HepG2 (cell line): ENCODE measurements around the gene SOSTDC1. TPM values are rescaled to one million over a fixed set of nuclear protein-coding genes. Genes with fewer than 3 reads are reported as not detected.

Experiments
- ATAC-seq: fragments of 200-7000 bp; cut with Tn5 transposase; 3 replicates; pipeline ENCODE4 v1.9.1; 2020; ENCODE audit warnings: mild to moderate bottlenecking, moderate library complexity
- BruUV-seq: library from RNA; stranded (reverse); fragments of 400-500 nt; replicated peaks from 2 replicates; lab custom pipeline; 2021; lab: Mats Ljungman, UMichigan
- CTCF ChIA-PET: fragments of 300-600 bp; formaldehyde crosslinking; extraction: SDS; loops from one replicate; lab custom pipeline; 2021; ENCODE audit warnings: low total read pairs, inconsistent platforms, low intra/inter-chr PET ratio; lab: Yijun Ruan, JAX
- POLR2A ChIA-PET: fragments of 350-600 bp; sonication (Branson Sonifier 250); formaldehyde crosslinking; loops from one replicate; lab custom pipeline; 2020; ENCODE audit warnings: antibody characterized with exemption, inconsistent platforms; lab: Yijun Ruan, JAX
- DNase-seq: peaks from one replicate; pipeline ENCODE4 v3.0.0-alpha.2; 2015; ENCODE audit warnings: low spot score
- FAIRE-seq: peaks from 3 replicates; lab custom pipeline; 2011; peaks lifted over from hg19 to GRCh38; lab: Jason Lieb, UNC
- H2AFZ ChIP-seq: one replicate; pipeline ENCODE4 v1.6.1; 2011; ENCODE audit warnings: low read length, inconsistent platforms
- H3K27ac ChIP-seq: fragments of 300-600 bp; 3 replicates; pipeline ENCODE4 v1.8.0; 2011; ENCODE audit warnings: mixed run types, mild to moderate bottlenecking, mixed read lengths, low read length, inconsistent platforms; ENCODE audit not compliant: insufficient read depth; ENCODE audit errors: extremely low read length
- H3K27me3 ChIP-seq, 2 experiments: fragments of 200-600 bp in 1 of 2; 2 replicates in 1 of 2; 3 replicates in 1 of 2; pipeline versions ENCODE4 v1.6.0 to v1.8.0; 2011; ENCODE audit warnings: low read length in 2 of 2, mild to moderate bottlenecking in 2 of 2, moderate library complexity in 2 of 2, inconsistent platforms in 1 of 2; ENCODE audit not compliant: insufficient read depth in 2 of 2, control insufficient read depth in 1 of 2
- H3K36me3 ChIP-seq, 2 experiments: fragments of 200-600 bp in 1 of 2; replicated peaks in 1 of 2; 2 replicates in 1 of 2; 3 replicates in 1 of 2; pipeline versions ENCODE4 v1.5.1 to v1.8.0; 2011; ENCODE audit warnings: low read length in 2 of 2, inconsistent platforms in 1 of 2; ENCODE audit not compliant: insufficient read depth in 2 of 2, control insufficient read depth in 1 of 2
- H3K4me1 ChIP-seq: 2 replicates; pipeline ENCODE4 v1.5.1; 2012; ENCODE audit warnings: low read length, inconsistent platforms; ENCODE audit not compliant: insufficient read depth
- H3K4me2 ChIP-seq: 2 replicates; pipeline ENCODE4 v1.6.0; 2011; ENCODE audit warnings: low read depth, low read length, inconsistent platforms
- H3K4me3 ChIP-seq, 3 experiments: fragments of 200-600 bp in 1 of 3; sonication (generic), shearing (Covaris generic) in 1 of 3; replicated peaks in 1 of 3; 2 replicates each; pipeline ENCODE4 v1.5.1; 2011 to 2016; ENCODE audit warnings: low read length in 3 of 3, inconsistent platforms in 2 of 3, low read depth in 2 of 3, mild to moderate bottlenecking in 2 of 3, control low read depth in 1 of 3, mixed read lengths in 1 of 3; ENCODE audit not compliant: insufficient read depth in 1 of 3
- H3K79me2 ChIP-seq: one replicate; pipeline ENCODE4 v1.6.1; 2011; ENCODE audit warnings: low read length, inconsistent platforms; ENCODE audit not compliant: insufficient read depth
- H3K9ac ChIP-seq: 2 replicates; pipeline ENCODE4 v1.6.0; 2011; ENCODE audit warnings: mild to moderate bottlenecking, low read depth, low read length, inconsistent platforms; ENCODE audit not compliant: insufficient read depth
- H3K9me3 ChIP-seq: 2 replicates; pipeline ENCODE4 v1.5.1; 2012; ENCODE audit warnings: mild to moderate bottlenecking, low read length
- H4K20me1 ChIP-seq: 2 replicates; pipeline ENCODE4 v1.6.0; 2011; ENCODE audit warnings: inconsistent platforms, mild to moderate bottlenecking, low read length, moderate library complexity; ENCODE audit not compliant: insufficient read depth
- CBX5 ChIP-seq: sonication (generic); formaldehyde crosslinking; IDR thresholded peaks from 2 replicates; pipeline ENCODE4 v1.4.0; 2020; ENCODE audit warnings: missing genetic modification reagents, borderline replicate concordance
- FOXA1 ChIP-seq, 2 experiments: fragments of 450-650 bp in 1 of 2; sonication (generic) in 1 of 2; formaldehyde crosslinking in 1 of 2; IDR thresholded peaks; 2 replicates each; pipeline versions ENCODE4 v1.4.0 to v1.6.1; 2016 to 2020; ENCODE audit warnings: missing genetic modification reagents in 1 of 2
- HMGXB3 ChIP-seq: sonication (generic); formaldehyde crosslinking; IDR thresholded peaks from 2 replicates; pipeline ENCODE4 v1.4.0; 2020; ENCODE audit warnings: missing genetic modification reagents, borderline replicate concordance
- MAFF ChIP-seq: IDR thresholded peaks from 2 replicates; pipeline ENCODE4 v1.6.1; 2011; ENCODE audit warnings: low read depth, low read length, improper control_type of control experiment
- MTF1 ChIP-seq: sonication (generic); formaldehyde crosslinking; IDR thresholded peaks from 2 replicates; pipeline ENCODE4 v1.5.0; 2020; ENCODE audit warnings: missing genetic modification reagents
- MYNN ChIP-seq: sonication (generic); formaldehyde crosslinking; IDR thresholded peaks from 2 replicates; pipeline ENCODE4 v1.4.0; 2020; ENCODE audit warnings: mild to moderate bottlenecking, low read depth, missing genetic modification reagents
- NKX3-1 ChIP-seq: sonication (generic); formaldehyde crosslinking; IDR thresholded peaks from 2 replicates; pipeline ENCODE4 v1.5.0; 2020; ENCODE audit warnings: missing genetic modification reagents
- PBX3 ChIP-seq: sonication (generic); formaldehyde crosslinking; IDR thresholded peaks from 2 replicates; pipeline ENCODE4 v1.8.1; 2023; ENCODE audit warnings: missing genetic modification reagents, inconsistent platforms, borderline replicate concordance
- RFX3 ChIP-seq: IDR thresholded peaks from 2 replicates; pipeline ENCODE4 v1.6.1; 2016; ENCODE audit warnings: missing biosample characterization, missing genetic modification reagents
- ZFP41 ChIP-seq: sonication (generic); formaldehyde crosslinking; IDR thresholded peaks from 2 replicates; pipeline ENCODE4 v1.4.0; 2020; ENCODE audit warnings: mild to moderate bottlenecking, missing genetic modification reagents, borderline replicate concordance
- ZNF335 ChIP-seq: sonication (generic); formaldehyde crosslinking; IDR thresholded peaks from 2 replicates; pipeline ENCODE4 v1.4.0; 2020; ENCODE audit warnings: missing genetic modification reagents
- ZNF414 ChIP-seq: sonication (generic); formaldehyde crosslinking; IDR thresholded peaks from 2 replicates; pipeline ENCODE4 v1.5.0; 2020; ENCODE audit warnings: missing genetic modification reagents
- ZNF496 ChIP-seq: sonication (generic); formaldehyde crosslinking; IDR thresholded peaks from 2 replicates; pipeline ENCODE4 v1.8.1; 2023; ENCODE audit warnings: mild to moderate bottlenecking, moderate library complexity, missing genetic modification reagents; ENCODE audit not compliant: insufficient replicate concordance
- ZNF530 ChIP-seq: sonication (generic); formaldehyde crosslinking; IDR thresholded peaks from 2 replicates; pipeline ENCODE4 v1.5.0; 2020; ENCODE audit warnings: low read depth, mild to moderate bottlenecking, missing genetic modification reagents
- ZNF543 ChIP-seq: sonication (generic); formaldehyde crosslinking; IDR thresholded peaks from 2 replicates; pipeline ENCODE4 v1.4.0; 2020; ENCODE audit warnings: mild to moderate bottlenecking, missing genetic modification reagents
- ZNF703 ChIP-seq: sonication (generic); formaldehyde crosslinking; IDR thresholded peaks from 2 replicates; pipeline ENCODE4 v1.5.1; 2020; ENCODE audit warnings: missing genetic modification reagents, mild to moderate bottlenecking, moderate library complexity, borderline replicate concordance
- ZNF780A ChIP-seq: sonication (generic); formaldehyde crosslinking; IDR thresholded peaks from 2 replicates; pipeline ENCODE4 v1.8.0; 2022; ENCODE audit warnings: mild to moderate bottlenecking, missing genetic modification reagents, moderate library complexity
- WGBS: methylation state at CpG from one replicate; pipeline ENCODE4 v1.1.6; 2017; ENCODE audit warnings: low lambda C conversion rate; 5-methylcytosine and 5-hydroxymethylcytosine counted together
- in situ Hi-C: cut with HindIII; loops from 2 replicates; pipeline ENCODE4 v1.10.0; 2017; ENCODE audit warnings: low pct_unique_long_range_greater_than_20kb; ENCODE audit not compliant: extremely low pct_ligation_motif_present
- intact Hi-C: fragments of 100-400 bp; cut with micrococcal nuclease; formaldehyde crosslinking; loops from one replicate; pipeline ENCODE4 v1.10.0; 2022; ENCODE audit not compliant: unreplicated experiment
- polyA plus RNA-seq, 8 experiments: library from polyadenylated mRNA; depleted of rRNA in 3 of 8; stranded (reverse) in 7 of 8; unstranded in 1 of 8; fragments of >200 nt; fragmentation: Illumina TruSeq in 4 of 8; extraction: Trizol in 4 of 8; gene quantifications; 2 replicates each; pipeline versions ENCODE4 v1.2.1 to v1.2.3, GENCODE V29; 2011 to 2016; ENCODE audit warnings: low read depth in 4 of 8, missing spikeins in 1 of 8, mixed read lengths in 1 of 8; ENCODE audit not compliant: insufficient read depth in 1 of 8
- total RNA-seq, 5 experiments: library from RNA; depleted of rRNA; stranded (reverse); fragments of >200 nt; fragmentation: Illumina TruSeq; extraction: Trizol; gene quantifications; 2 replicates each; pipeline ENCODE4 v1.2.3, GENCODE V29; 2016; ENCODE audit warnings: low read depth in 1 of 5
- TF ChIP-seq, protein P1 (sequence below): sonication (generic); formaldehyde crosslinking; IDR thresholded peaks from 2 replicates; pipeline ENCODE4 v1.8.1; 2023; ENCODE audit warnings: missing genetic modification reagents, mild to moderate bottlenecking, borderline replicate concordance

Gene SOSTDC1
- total and polyA plus RNA-seq, 2 of the 13 experiments (the other 11 are each of a cell fraction or from before 2014, with no cell fraction given) = not detected

GRCh38 chr7:16423761-16424160 lies 41.8 kb downstream of the SOSTDC1 start (continued):
- TF ChIP-seq HMGXB3 (CRISPR knock-in tag) (no peak), ZNF543 (CRISPR knock-in tag) (no peak), ZNF335 (CRISPR knock-in tag) (no peak), ZNF703 (no peak), NKX3-1 (no peak), ZNF530 (CRISPR knock-in tag) (no peak), CBX5 (CRISPR knock-in tag) (no peak)
- TF ChIP-seq, protein P1, sequence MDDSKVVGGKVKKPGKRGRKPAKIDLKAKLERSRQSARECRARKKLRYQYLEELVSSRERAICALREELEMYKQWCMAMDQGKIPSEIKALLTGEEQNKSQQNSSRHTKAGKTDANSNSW = no peak
- TF ChIP-seq, all 625 proteins: peak for 0

DNA sequence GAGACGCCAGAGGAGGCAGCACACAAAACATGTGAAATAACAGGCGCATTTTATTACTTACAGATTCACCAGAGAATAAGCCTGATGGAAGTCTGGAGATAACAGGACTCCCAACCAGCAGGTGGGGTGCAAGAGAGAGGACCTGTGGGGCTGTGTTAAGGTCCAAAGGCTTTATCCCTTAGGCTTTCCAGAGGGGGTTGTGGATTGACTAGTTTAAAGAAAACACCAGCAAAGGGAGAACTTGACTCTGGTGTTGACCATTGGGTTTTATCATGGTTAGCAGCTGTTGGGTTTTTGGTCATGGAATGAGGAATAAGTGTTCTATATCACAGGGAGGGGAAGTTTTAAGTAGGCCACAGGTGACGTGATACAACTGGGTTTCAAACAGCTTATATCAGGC lies 42.6 kb downstream of the SOSTDC1 start:
- no peak for FAIRE-seq
- CTCF ChIA-PET = no interaction called here
- Histone ChIP-seq H4K20me1 (no peaks in the 10 kb centered on the region), H3K4me1 (peaks cover 24% of the 10 kb centered on the region), H3K9me3 (no peaks in the 10 kb centered on the region), H3K79me2 (no peaks in the 10 kb centered on the region), H3K36me3 (no peaks in the 10 kb centered on the region), H3K9ac (no peak overlapping the region), H3K27me3 (no peaks in the 10 kb centered on the region), H2AFZ (no peak overlapping the region), H3K4me3 (no peak overlapping the region), H3K4me2 (0 out of 2 replicates have a peak overlapping the region, but pooled peaks have one; percentile 26), H3K27ac (no peak overlapping the region)
- POLR2A ChIA-PET = no interaction called here
- ATAC-seq = no peak
- BruUV-seq = no TSS peak
- in situ Hi-C loops (no loop called here), intact Hi-C loops (loop anchor here (5.0 kb wide), 1 partner anchor 69 kb away; no protein-coding TSS in a partner anchor)
- DNase-seq = no peak
- WGBS = 58% methylated on average over 3 of the region's 3 CpGs
- TF ChIP-seq MAFF (no peak), MTF1 (no peak), ZFP41 (CRISPR knock-in tag) (no peak), PBX3 (CRISPR knock-in tag) (no peak), ZNF780A (no peak), MYNN (CRISPR knock-in tag) (no peak), FOXA1 (IDR thresholded peaks at IDR 0.05) (no peak), FOXA1 (CRISPR knock-in tag; IDR thresholded peaks at IDR 0.05) (no peak), RFX3 (no peak), ZNF414 (CRISPR knock-in tag) (no peak), ZNF496 (CRISPR knock-in tag) (no peak)
